ENCODE data around the gene PROS1.

The PROS1 gene

DNA sequence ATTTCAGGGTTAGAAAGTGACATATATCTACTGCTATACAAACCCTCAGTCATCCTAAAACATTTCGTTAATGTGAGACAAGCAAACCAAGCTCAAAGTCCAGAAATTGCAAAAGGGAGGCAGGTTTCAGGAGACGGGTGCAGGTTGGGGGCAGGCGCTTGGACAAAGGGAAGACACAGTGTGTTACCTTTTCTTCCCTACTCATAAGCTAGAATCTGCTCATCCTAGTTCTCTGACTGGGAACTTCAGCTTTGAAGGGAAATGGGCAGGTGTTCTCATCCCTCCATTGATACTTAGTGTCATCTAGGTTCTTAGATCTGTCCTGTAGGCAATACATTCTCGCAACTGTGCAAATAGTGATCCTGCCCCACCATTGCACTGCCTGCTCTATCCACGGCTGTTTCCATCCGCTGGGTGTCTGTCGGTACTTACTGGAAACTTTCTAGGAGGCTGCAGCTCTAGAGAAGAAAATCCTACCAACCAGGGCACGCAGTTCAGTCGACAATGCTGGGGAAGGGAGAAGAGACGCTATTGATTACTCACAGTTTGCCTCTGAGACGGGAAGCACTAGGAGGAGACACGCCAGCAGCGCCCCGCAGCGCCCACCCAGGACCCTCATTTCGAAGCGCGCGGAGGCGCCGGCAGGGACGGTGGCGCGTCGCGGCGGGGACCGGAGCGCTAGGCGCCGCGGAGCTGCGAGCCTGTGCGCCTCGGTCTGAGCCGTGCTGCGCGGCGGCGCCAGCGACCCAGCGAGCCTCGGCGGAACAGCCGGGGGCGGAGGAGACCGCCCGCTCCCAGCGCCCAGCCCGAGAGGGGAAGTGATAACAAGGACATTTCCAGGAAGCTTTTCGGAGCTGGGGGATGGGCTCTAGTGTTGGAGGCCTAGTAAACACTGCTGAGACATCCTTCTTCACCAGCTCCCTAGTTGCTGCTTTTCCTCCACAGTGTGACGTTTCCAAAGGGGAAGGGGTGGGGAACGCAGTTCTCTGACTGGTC lies at the start of gene PROS1:
PROS1 (minus strand) TSS at position 766 of the 996 bp plus-strand sequence; CDS start at position 619, 147 bp downstream.
- peak; percentile 65 for DNase-seq (ENCODE audit: low spot score)

DNA sequence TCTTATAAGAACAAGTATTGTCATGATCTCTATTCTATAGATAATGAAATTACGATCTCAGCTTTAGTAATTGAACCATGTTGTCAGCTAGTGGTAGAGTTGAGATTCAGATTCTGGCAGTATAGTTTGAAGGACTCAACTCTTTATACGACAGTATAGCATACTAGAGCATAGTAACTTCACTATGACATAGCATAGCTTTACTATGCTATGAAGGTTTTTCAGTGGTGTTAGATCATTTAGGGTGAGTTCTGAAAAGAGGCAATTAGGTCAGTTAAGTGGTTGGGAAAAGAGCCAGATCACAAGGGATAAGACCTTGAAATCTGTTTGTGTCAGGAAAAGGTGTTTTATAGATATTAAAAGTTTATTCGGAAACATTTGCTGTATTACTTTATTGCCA lies 46.6 kb upstream of the PROS1 start:
- no peak for DNase-seq (ENCODE audit: low spot score)

DNA sequence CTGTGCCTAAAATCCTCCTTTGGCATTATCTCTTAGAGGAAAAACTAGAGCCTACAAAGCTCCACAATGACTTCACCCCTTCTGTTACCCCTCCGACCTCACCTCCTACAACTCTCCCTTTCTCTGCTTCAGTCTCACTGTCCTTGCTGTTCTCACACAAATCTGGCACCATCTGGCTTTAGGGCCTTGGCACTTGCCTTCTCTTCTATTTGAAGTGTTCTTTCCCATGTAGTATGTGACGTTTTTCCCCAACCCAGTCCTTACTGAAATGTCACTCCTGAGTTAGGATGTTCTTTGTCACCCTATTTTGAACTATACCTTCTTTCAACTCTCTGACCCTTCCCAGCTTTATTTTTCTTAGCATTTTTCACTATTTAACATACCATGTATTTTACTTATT lies 46.0 kb upstream of the PROS1 start:
- DNase-seq (ENCODE audit: low spot score) = no peak

DNA sequence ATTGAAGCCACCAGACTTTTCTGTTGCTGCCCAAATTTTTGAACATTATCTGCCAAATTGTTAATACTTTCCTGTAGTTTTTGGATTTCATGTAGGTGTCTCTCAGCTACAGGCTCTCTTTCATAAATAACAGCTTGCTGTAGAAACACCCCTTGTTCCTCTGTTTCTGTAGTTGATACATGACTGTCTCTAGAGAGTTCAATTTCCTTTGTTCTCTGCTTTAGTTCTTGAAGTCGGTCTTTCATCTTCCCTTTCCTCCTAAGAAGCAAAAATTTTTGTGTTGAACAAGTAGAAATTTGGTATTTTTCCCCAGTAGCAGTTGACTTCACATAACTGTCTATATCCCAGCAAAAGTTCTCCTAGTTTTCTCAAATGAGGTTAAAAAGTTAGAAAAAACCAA lies 41.3 kb upstream of the PROS1 start:
- DNase-seq (ENCODE audit: low spot score) = no peak

DNA sequence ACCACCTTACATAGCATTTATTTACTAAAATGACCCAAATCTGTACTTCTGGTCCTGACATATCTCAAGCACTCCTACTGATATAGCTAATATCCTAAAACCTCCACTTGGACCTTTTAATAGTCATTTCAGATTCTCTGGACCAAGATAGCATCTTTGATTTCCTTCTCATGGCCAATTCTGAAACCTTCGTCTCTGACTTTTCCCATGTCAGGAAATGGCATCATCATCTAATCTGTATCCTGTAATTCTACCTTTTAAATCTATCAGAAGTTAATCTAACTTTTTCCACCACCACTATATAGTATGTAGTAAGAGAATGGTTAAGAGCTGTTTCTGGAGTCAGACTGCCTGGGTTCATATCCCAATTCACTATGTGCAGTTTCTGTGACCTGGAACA lies 38.5 kb upstream of the PROS1 start:
- no peak for DNase-seq (ENCODE audit: low spot score)

DNA sequence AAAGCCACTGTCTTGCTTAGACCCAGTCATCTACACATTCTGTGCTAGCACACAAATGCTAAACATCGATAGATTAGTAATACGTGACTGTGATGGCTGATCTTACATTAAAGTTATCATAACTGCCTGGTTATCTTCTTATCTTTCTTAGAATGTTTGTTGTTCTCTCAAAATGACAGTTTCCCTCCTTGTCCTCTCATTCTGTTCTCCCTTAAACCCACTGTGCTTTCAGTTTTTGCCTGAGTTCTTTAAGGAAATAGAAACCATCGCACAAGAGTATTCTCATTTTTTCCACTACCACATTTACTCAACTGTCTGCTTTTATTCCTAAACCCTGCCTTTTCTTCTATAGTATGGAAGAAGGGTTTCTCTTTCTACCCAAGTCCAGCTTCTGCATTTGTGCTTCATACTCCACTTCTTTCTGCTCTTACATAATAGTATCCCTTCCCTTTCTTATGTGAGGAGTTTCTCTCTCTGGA lies 37.6 kb upstream of the PROS1 start:
- DNase-seq (ENCODE audit: low spot score) = peak; percentile 18

DNA sequence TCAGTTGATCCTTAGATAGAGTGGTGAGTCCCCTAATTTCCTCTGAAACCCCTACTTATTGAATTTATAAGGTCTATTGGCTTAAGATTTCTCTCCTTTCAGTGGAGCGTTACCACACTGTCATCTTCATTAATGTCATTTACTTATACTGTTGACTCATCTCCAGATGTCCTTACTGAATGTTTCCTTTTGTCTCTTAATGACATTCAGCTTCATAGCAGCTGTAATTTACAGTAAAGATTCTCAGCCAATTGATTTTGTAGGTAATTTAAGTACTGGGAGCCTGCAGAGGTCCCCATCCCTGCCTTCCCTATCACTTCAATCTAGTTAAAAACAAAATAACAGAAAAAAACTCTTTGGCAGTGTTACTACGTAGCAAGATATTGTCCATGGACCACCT lies 35.9 kb upstream of the PROS1 start:
- no peak for DNase-seq (ENCODE audit: low spot score)

DNA sequence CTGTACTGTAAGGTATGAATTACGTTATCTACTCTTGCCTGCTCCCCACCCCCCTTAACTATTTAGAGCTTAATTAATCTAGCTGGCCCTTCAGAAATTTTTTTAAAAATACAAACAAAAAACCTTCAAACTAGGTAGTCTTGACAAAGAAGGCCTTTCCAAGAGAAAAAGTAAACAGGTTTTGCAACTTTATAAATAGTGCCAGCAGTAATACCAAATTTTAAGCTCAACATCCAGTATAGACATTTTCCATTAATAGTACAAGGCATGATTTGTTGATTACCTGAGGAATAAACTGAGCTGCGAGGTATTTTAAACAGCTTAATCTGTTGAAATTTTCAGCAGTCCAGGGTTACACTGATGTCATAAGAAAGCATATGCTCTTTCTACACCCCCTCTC lies 34.6 kb upstream of the PROS1 start:
- DNase-seq (ENCODE audit: low spot score) = no peak

DNA sequence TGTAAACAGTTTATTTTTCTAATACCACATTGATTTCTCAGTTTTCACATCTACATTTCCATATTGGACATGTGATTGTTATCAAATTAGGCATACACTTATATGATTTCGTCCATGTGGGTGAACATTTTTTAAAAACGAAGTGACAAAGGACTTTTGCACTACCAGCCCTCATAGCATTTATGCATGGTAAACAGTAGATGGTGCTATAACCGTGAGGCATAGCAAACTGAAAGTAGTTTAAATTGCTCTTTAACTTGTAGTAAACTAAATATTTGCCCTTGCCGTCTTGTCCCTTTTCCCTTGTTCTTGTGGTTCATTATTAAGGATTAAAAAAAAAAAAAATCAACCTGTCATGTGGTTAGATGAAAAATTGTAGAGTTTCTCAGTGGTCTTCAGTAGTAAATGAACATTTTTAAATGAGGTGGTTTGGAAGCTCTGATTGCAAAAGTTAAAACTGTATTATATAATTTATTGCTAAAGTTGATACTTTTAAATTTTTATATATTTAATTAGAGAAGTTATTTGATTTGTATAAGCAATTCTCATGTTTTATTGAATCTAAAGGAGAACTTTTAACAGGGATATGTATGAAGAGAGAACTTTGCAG lies 30.7 kb upstream of the PROS1 start:
- DNase-seq (ENCODE audit: low spot score) = peak; percentile 64

DNA sequence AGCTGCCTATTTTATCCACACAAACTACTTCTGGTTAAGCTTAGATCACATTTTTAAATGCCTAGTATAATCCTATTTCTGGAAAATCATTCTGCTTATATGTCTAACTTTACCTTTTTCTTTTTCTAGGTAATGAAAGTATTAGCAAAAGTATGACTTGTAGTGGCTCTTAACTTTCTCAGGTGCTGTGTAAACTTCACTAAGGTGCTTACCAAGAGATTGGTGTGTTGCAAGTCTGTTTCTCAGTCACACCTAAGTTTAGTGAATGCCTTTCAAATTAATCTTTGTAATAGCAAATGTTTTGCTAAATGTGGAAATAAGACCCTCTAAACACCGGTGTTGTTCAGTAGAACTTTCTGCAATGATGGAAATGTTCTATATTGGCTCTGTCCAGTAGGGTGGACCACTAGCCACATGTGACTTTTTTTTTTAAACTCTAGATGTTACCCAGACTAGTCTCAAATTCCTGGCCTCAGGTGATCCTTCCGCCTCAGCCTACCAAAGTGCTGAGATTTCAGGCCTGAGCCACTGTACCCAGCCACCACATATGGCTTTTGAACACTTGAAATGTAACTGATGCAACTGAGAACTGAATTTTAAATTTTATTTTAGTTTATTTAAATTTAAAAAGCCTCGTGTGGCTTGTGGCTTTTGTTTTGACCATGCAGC lies 28.3 kb upstream of the PROS1 start:
- no peak for DNase-seq (ENCODE audit: low spot score)

DNA sequence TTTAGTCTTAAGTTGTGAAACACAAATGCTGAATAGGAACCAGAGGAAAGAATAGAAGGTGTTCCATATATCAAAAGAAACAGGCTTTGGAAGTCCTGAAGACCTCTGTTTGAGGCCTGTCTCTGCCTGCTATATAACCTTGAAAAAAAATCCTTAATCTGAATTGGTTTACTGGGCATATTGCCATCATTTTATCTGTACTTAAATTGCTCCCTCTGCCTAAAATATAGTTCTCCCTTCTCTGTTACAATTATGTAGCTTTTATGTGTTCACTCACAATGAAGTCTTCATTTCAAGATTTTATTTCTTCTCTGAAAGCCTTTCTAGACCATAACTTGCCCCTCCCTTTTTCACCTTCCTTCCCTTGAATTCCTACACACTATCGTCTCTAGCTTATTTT lies 27.5 kb upstream of the PROS1 start:
- DNase-seq (ENCODE audit: low spot score) = no peak

DNA sequence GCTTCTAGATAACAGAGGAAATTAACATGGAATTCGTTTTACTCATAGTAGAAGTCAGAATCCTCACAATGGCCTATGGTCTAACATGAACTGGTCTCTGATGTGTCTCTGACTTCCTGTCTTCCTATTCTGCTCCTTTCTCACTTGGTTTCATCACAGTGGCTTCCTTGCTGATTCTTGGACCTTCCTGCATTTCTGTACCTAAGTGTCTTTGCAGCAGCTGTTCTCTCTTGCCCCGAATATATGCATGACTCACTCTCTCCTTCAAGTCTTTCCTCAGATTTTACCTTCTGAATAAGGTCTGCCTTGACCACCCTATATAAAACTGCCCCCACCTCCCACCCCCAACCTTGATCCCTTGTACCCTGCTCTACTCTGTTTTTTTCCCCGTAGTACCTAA lies 20.4 kb upstream of the PROS1 start:
- no peak for DNase-seq (ENCODE audit: low spot score)

DNA sequence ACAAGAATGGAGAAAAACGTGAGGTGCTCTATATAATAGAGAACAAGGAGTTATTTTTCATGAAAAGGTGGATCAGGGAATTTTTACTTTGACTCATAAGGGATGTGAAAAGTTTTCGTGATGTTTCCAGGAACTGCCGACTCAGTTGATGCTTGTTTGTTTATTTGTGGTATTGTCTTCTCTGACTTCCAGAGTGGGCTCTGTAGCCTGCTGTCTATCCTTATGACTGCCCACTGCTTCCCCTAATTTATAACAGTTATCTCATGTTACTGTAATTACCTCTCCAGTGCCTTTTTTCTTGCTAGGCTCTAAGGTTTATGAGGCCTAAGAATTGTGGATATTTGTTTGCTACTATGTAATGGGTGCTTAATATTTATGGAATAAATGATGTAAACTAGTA lies 18.5 kb upstream of the PROS1 start:
- DNase-seq (ENCODE audit: low spot score) = no peak

DNA sequence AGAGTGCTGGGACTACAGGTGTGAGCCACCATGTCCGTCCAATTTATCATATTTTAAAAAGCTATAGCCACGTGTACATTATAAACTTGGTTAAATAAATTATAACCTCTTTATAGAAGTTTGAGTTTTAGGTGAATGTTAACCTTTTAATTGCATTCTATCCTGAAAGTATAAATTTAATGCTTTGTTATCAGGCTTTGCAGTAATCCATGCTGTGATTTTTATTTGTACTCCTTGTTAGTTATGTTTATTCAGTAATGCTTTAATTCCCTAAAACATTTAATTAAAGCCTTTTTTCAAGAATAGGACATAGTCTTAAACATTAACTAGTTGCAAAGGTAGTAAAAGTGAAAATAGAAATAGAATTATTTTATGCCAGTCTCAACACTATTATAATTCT lies 17.9 kb upstream of the PROS1 start:
- DNase-seq (ENCODE audit: low spot score) = no peak

DNA sequence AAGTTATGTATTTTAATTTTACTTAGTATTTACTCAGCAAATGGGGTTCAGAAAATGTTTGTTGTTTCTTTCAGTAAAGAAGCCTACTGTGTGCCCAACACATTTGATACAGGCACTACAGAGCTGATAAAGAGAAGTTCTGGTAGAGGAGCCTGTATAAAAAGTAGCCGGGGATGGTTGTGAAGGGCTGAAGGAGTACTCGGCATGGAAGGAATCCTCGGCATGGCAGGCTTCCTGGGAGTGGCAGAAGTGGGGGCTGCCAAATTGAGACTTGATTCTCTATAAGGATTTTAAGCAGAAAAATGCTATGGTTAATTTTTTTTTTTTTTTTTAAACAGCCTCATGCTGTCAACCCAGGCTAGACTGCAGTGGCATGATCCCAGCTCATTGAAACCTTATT lies 15.5 kb upstream of the PROS1 start:
- DNase-seq (ENCODE audit: low spot score) = no peak

DNA sequence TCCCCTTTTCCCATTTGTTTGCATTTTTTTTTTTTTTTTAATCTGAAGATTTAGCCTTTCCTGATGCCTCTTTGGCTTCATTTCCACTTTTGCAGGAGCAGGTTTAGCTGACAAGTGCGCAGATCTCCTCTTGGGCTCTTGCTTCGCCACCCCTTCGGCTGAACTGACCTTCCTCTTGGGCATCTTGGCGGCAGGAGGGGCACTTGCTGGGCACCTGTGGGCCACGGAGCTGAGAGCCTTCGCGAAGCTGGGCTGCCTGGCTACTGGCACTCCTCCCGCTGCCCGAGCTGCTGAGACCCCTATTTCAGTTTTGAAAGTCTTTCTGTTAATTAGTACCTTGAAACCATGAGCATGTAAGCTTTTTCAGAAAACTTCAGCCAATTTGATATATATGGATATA lies 15.1 kb upstream of the PROS1 start:
- no peak for DNase-seq (ENCODE audit: low spot score)

DNA sequence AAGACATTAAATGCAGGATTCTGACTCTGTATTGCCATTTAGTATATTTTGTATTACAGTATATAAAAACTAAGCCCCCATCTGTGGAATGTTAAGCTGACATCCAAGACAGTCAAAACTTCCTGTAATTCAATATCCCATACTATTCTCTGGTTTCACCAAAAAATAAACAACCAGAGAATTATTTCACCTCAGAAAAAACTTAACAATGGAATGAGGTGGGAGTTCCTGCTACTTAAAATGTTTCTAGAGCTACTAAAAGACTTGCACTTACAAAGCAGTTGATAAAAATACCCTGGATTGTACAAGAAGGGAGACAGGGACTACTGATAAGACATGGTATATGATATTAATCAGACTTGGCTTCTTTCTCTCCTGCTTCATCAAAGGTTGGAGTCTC lies 14.6 kb upstream of the PROS1 start:
- DNase-seq (ENCODE audit: low spot score) = no peak

DNA sequence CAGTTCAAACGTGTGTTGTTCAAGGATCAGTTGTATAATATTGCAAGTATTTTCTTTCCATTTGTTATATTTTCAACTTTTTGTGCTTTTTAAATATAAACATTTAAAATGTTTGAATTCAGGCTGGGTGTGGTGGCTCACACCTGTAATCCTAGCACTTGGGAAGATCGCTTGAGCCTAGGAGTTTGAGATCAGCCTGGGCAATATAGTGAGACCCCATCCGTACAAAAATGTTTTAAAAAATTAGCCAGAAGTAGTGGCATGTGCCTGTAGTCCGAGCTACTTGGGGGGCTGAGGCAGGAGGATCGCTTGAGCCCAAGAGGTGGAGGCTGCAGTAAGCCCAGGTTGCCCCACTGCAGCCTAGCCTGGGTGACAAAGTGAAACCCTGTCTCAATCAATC lies 10.9 kb upstream of the PROS1 start:
- no peak for DNase-seq (ENCODE audit: low spot score)

DNA sequence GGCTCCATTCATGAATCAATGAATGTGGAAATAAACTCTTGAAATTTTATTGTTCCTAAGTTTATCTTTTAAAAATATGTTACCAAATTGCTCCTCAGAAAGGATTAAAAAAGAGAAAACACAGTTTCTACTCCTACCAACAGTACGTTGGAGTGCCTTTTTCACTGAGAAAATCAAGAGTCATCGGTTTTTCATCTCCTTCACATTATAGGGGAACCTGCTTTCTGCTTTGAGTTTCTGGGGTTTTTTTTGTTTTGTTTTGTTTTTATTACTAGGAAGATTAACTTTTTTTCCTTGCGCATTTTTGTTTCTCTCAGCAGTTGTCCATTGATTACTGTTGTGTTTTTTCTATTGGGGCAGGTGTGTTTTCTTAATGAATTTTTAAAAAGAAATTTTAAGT lies 9.7 kb upstream of the PROS1 start:
- no peak for DNase-seq (ENCODE audit: low spot score)

DNA sequence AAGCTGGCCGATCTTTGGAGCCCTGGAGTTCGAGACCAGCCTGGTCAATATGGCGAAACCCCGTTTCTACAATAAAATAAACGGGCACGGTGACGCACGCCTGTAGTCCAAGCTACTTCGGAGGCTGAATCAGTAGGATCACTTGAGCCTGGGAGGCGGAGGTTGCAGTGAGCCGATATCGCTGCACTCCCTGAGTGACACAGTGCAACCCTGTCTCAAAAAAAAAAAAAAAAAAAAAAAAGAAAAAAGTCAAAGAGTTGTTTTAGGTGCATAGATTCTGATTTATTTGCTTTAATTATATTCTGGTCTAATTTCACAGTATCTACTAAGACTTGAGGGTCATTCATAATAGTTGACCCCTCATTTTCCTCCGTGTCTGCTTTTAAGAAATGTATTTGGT lies 8.0 kb upstream of the PROS1 start:
- no peak for DNase-seq (ENCODE audit: low spot score)

DNA sequence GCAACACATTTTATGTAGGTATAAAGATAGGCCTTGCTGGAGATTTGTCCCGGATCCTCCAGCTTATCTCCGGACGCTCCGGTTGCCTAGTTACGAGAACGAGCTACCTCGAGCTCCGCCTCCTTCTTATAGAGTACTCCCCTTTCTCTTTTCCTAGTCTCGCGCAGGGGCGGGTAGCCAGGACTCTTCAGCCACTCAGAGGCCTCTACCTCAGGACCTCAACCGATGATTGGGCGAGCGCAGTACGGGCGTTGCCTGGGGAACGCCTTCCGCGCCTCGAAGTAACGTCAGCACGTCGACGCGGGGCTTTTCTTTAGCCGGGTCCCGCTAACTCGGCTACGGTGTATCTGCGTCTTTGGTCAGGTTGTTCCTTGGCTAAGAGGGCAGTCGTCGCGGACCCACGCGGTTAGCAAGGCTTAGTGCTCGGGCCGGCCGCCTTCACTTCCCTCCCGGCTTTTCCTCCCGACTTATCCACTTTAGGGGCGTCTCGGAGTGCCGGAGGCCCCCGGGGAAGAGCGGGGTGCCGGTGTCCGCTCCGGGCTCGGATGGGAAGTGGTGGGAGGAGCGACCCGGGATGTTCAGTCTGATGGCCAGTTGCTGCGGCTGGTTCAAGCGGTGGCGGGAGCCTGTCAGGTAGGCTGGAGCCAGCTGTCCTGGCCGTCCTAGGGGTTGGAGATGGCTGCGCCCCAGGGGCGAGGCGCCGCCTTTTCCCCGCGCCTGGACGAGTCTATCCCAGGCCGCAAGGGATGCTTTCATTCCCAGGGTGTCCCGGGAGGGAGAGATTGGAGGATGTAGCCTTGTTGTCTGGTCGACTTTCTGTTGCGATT lies 6.4 kb upstream of the PROS1 start, which contains the start of gene ARL13B:
ARL13B (plus strand) TSS at position 306 of the 827 bp plus-strand sequence; CDS start at position 575, 269 bp downstream.
- DNase-seq (ENCODE audit: low spot score) = peak; percentile 99

DNA sequence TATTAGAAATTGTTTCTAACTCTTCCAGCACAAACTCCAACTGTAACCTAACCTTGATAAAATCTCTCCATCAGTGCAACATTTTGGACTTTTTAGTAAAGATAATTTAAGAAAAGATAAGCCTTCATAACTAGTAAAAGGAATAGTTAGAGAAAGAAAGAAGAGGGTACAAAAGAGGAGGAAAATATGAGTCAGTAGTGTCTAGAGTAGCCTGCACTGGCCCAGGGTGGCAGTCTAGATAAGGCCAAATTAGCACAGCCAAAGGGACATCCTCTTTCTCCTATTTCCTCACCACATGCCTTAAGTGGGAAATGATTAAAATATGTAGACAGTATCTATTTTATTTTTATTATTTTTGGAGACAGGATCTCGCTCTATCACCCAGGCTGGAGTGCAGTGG lies 3.7 kb downstream of the PROS1 start:
- no peak for DNase-seq (ENCODE audit: low spot score)
